Activated T-cell treated with anti-CD3 and anti-CD28 coated beads for 24 hours (primary cell): ENCODE measurements around the gene TMEM132C.

ENCODE experiments used
- DNase-seq: peaks from one replicate; pipeline ENCODE4 v3.0.0-alpha.2; 2020; ENCODE audit warnings: low read depth

TMEM132C gene

GRCh38 chr12:128667193-128667592 lies 400.2 kb downstream of the TMEM132C start:
- no peak for DNase-seq

GRCh38 chr12:128671528-128672042 lies 404.6 kb downstream of the TMEM132C start:
- DNase-seq = no peak

GRCh38 chr12:128672428-128672827 lies 405.5 kb downstream of the TMEM132C start:
- DNase-seq = no peak

GRCh38 chr12:128672893-128673292 lies 405.9 kb downstream of the TMEM132C start:
- DNase-seq = no peak

- no peak for DNase-seq
These were observed 408.6 kb downstream of the TMEM132C start for GRCh38 chr12:128675576-128675975.

GRCh38 chr12:128680555-128680954 lies 413.6 kb downstream of the TMEM132C start:
- no peak for DNase-seq

- DNase-seq = no peak
These were observed 415.7 kb downstream of the TMEM132C start for GRCh38 chr12:128682548-128683275.

GRCh38 chr12:128684352-128684751 lies 417.4 kb downstream of the TMEM132C start:
- no peak for DNase-seq

GRCh38 chr12:128685903-128686475 lies 419.0 kb downstream of the TMEM132C start:
- no peak for DNase-seq

- no peak for DNase-seq
These were observed 420.9 kb downstream of the TMEM132C start for GRCh38 chr12:128687851-128688250.

- DNase-seq = no peak
These were observed 423.7 kb downstream of the TMEM132C start for GRCh38 chr12:128690641-128691040.

GRCh38 chr12:128693115-128693514 lies 426.1 kb downstream of the TMEM132C start:
- no peak for DNase-seq

GRCh38 chr12:128693771-128694170 lies 426.8 kb downstream of the TMEM132C start:
- DNase-seq = no peak

GRCh38 chr12:128694445-128694844 lies 427.5 kb downstream of the TMEM132C start:
- DNase-seq = no peak

- DNase-seq = no peak
These were observed 428.7 kb downstream of the TMEM132C start for GRCh38 chr12:128695697-128696096.

- DNase-seq = no peak
These were observed 431.5 kb downstream of the TMEM132C start for GRCh38 chr12:128698301-128698972.

GRCh38 chr12:128699106-128699505 lies 432.1 kb downstream of the TMEM132C start:
- DNase-seq = no peak

GRCh38 chr12:128702371-128702770 lies 435.4 kb downstream of the TMEM132C start:
- no peak for DNase-seq

- DNase-seq = no peak
These were observed 438.2 kb downstream of the TMEM132C start for GRCh38 chr12:128705140-128705539.

- DNase-seq = no peak
These were observed 440.5 kb downstream of the TMEM132C start for GRCh38 chr12:128707488-128707887.

- DNase-seq = no peak
These were observed 441.8 kb downstream of the TMEM132C start for GRCh38 chr12:128708789-128709188.

- DNase-seq = no peak
These were observed 442.7 kb downstream of the TMEM132C start for GRCh38 chr12:128709660-128710059.

- no peak for DNase-seq
These were observed 444.5 kb downstream of the TMEM132C start for GRCh38 chr12:128711486-128711885.
